ENCODE measurements around the gene CLDN6.

The CLDN6 gene

DNA sequence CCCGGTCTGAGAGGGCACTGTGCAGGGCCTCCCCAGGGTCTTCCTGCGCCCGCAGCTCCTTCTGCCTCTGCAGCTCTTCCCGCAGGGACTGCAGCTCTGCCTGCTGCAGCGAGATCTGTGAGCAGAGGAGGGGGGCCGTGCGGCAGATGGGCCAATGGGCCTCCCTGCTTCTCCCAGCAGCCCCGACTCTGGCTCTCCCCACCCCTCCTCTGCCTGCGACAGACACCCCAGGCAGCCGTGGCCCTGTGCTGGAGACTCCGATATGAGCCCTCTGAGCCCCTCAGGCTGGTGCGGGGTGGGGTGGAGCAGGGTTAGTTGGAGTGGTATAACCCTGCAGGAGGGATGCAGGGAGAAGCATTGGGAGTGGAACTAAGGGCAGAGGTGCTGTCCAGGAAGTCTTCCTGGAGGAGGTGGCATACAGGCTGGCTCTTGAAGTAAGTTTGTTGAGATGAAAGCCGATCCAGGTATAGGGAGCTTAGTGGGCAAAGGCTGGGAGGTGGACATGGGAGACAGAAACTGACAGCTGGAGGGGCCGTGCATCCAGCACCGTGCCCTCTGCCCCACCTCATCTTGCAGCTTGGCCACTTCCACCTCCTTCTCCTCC lies 10.8 kb upstream of the CLDN6 start:
- no peak for DNase-seq (ENCODE audit: low read depth in 2 of 2, low spot score in 1 of 2)

DNA sequence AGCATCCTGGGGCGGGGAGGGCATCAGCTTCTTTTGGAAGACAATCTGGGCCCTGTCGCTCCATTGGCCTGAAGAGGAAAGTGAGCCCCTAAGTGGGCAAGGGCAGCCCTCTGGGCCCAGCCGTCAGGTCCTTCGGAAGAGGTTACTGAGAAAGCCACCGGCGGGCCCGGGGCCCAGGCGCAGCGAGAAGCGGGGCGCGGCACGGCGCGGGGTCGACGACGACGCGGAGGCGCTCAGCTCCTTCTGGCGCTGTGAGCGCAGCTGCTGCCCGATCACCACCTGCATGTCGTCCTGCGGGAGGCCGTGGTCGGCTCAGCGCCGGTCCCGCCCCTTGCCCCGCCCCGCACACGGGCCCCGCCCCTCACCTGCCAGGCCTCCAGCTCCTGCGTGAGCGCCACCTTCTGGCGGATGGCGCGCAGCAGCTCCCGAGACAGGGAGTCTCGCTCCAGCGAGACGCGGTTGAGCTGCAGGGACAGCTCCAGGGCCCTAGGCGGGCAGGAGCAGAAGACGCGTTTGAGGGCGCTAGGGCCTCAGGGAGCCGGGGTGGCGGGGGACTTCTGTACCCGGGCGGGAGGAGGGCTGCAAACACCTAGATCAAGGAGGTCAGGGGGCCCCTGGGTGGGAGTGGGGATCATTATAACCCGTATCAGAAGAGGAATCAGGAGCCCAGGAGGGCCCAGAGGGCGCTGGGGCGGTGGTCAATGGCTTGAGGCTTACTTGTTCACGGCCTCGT lies 10.2 kb upstream of the CLDN6 start:
- DNase-seq (ENCODE audit: low read depth in 2 of 2, low spot score in 1 of 2) = peak; percentile 68 to 74

GRCh38 chr16:3027489-3027795 lies 9.5 kb upstream of the CLDN6 start:
- no peak for DNase-seq (ENCODE audit: low read depth in 2 of 2, low spot score in 1 of 2)

GRCh38 chr16:3026609-3027488 lies 8.9 kb upstream of the CLDN6 start:
- DNase-seq (ENCODE audit: low read depth in 2 of 2, low spot score in 1 of 2) = no peak

GRCh38 chr16:3026003-3026378 lies 8.0 kb upstream of the CLDN6 start:
- no peak for DNase-seq (ENCODE audit: low read depth in 2 of 2, low spot score in 1 of 2)

- DNase-seq (ENCODE audit: low read depth in 2 of 2, low spot score in 1 of 2) = no peak
Measured at GRCh38 chr16:3025032-3026002, 7.3 kb upstream of the CLDN6 start.

DNA sequence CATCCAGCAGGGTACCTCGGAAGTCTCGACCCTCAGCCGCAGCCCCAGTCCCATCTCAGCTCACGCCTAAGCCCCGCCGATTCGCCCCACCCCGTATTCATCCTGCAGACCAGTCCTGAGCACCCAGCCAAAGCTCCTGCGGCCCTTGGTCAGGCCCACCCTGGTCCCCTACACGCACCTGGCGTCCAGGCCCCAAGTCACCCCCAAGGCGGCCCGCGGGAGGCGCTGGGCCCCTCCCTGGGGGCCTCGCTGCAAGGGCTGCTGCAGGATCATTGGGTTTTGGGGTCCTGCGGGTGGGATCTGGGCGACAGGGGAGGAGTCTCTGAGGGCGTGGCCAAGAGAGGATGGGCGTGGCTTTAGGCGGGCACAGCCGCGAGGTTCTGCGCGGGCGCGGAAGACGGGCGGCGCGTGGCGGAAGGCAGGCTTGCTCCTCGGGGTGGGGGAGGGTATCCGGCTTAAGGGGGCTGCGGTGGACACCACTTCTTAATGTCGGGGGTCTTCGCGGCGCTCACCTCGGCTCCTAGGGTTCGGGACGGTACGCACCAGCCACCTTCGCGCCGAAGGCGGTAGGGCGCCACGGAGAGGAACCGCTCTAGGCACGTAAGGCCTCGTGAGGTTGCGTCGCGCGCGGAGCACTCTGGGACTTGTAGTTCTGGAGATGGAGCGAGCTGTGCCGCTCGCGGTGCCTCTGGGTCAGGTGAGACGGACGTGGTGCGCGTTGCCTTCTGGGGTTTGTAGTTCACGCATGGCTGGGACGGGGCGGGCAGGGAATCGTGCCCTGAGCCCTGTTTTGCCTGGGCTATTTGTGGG lies 5.9 kb upstream of the CLDN6 start, which contains the start of the genes HCFC1R1 and THOC6:
TSS of gene HCFC1R1 (minus strand) at position 274 of the 810 bp plus-strand sequence. CDS start at position 273, 1 bp downstream.
TSS of gene THOC6 (plus strand) at position 367 of the 810 bp plus-strand sequence. CDS start at position 659, 292 bp downstream.
- DNase-seq (ENCODE audit: low read depth in 2 of 2, low spot score in 1 of 2) = peak; percentile 89 to 90

DNA sequence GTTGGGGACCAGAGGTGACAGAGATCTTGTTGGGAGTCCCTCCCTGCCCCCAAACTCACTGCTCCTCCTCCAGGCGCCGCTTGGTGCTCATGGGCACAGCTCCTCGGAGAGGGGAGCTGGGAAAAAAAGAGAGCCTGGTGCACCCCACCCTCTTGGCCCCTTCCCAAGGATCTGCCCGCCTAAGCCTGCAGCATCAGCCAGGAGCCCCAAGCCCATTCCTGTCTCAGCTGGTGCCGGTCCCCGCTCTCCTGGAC lies 5.4 kb upstream of the CLDN6 start:
- no peak for DNase-seq (ENCODE audit: low read depth in 2 of 2, low spot score in 1 of 2)

DNA sequence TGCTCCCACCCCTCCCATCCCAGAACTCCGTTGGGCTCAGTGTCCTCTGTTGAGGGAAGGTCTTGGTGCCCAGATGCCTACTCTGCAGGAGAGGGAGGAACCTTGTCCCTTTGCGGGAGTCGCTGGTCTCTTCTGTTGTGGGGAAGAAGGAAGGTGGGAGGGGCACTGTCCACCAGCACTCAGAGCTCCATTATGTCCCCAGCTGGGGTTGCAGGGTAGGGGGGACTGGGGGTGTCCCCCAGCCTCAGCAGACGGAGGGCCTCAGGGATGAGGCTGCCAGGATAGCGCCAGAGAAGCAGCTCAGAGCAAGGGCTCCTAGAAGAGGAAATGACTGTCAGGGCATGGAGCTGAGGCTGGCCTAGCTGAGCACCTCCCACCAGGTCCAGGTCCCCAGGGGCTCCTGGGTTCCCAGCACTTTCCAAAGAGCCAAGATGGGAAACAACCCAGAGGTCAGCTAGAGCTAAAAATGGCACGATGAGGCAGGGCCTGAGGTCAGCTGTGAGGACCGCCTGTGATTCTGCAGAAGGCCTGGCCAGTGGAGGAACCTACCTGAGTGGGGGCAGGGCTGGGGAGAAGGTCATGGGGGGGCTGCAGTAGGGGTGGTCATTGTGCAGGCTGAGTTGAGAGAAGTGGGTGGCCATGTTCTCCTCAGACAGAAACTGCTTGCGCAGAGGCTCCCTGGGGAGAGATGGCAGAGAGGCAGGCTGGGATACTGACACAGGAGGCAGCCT lies 4.9 kb upstream of the CLDN6 start:
- DNase-seq (ENCODE audit: low read depth in 2 of 2, low spot score in 1 of 2) = no peak

GRCh38 chr16:3022208-3022683 lies 4.3 kb upstream of the CLDN6 start:
- DNase-seq (ENCODE audit: low read depth in 2 of 2, low spot score in 1 of 2) = peak; percentile 87

GRCh38 chr16:3021449-3022207 lies 3.6 kb upstream of the CLDN6 start:
- peak; percentile 65 to 82 for DNase-seq (ENCODE audit: low read depth in 2 of 2, low spot score in 1 of 2)

GRCh38 chr16:3020604-3021448 lies 2.8 kb upstream of the CLDN6 start:
- peak in 1 of 2 donors; percentile 68 for DNase-seq (ENCODE audit: low read depth in 2 of 2, low spot score in 1 of 2)

- DNase-seq (ENCODE audit: low read depth in 2 of 2, low spot score in 1 of 2) = peak in 1 of 2 donors; percentile 54
Measured at GRCh38 chr16:3020247-3020603, 2.2 kb upstream of the CLDN6 start, which contains the start of gene TNFRSF12A. Gene TNFRSF12A (plus strand): TSS chr16:3020368. CDS start chr16:3020398, 30 bp downstream.

- DNase-seq (ENCODE audit: low read depth in 2 of 2, low spot score in 1 of 2) = no peak
Measured at GRCh38 chr16:3019594-3020246, 1.7 kb upstream of the CLDN6 start.

- DNase-seq (ENCODE audit: low read depth in 2 of 2, low spot score in 1 of 2) = no peak
Measured at GRCh38 chr16:3017344-3017743, 639 bp downstream of the CLDN6 start.

DNA sequence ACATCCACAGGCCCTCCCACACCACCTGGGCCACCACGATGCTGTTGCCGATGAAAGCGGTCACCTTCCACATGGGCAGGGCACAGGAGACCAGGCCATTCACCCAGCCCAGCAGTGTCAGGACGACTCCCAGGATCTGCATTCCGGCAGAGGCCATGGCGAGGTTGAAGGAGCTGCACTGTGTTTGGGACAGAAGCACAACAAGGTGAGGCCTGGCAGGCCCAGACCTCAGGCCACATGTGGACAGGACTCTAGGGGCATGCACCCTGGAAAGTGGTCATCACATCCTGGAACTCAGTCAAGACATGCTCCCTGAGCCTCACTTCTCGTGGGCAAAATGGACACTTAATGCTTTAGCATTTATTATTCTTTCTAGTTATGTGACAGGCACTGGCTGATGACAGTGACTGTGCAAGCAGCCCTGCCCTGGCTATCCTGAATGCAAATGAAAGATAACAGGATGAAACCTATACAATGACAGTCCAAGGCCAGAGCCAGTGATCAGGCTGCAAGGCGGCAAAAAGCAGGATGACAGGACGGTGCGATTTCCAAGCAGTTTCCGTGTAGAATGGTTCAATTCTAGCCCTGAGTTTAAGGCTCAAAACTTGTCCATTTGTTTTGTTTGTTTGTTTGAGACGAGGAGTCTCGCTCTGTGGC lies 2.0 kb downstream of the CLDN6 start:
- DNase-seq (ENCODE audit: low read depth in 2 of 2, low spot score in 1 of 2) = no peak

DNA sequence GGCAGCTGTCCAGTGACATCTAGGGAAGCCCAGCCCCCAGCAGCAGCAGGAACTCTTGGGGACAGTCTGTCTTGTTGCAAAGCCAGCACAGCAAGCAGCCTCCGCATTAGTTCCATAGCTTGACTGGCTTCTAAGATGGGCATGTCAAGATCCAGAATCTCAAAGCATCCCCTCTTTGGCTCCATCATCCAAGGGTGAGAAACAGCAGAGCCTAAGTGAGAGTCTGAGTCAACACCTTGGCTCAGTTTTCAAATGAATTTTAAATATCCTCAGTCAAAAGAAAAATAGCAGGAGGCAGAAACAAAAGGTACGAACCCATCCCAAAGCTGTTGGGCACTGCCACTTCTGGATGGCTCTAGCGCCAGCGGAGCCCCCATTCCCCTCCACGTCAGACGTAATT lies 3.0 kb downstream of the CLDN6 start:
- DNase-seq (ENCODE audit: low read depth in 2 of 2, low spot score in 1 of 2) = no peak

Measured in stimulated activated CD8-positive, alpha-beta memory T cell treated with anti-CD3 and anti-CD28 coated beads, Interleukin-4, amount 100 ng/mL, for 4 hours (primary cell).